HepG2 (cell line): ENCODE data around the gene LLGL2. TPM values are rescaled to one million over a fixed set of nuclear protein-coding genes. Genes with fewer than 3 reads are reported as not detected.

ENCODE experiments used
- BHLHE40 ChIP-seq: IDR thresholded peaks from 2 replicates; pipeline ENCODE4 v1.6.1; 2011; ENCODE audit warnings: low read length, improper control_type of control experiment
- ELF4 ChIP-seq: sonication (generic); formaldehyde crosslinking; IDR thresholded peaks from 2 replicates; pipeline ENCODE4 v1.5.0; 2020; ENCODE audit warnings: missing genetic modification reagents, mild to moderate bottlenecking, moderate library complexity, borderline replicate concordance
- MAFG ChIP-seq: sonication (generic); formaldehyde crosslinking; IDR thresholded peaks from 2 replicates; pipeline ENCODE4 v1.5.1; 2020; ENCODE audit warnings: mild to moderate bottlenecking, missing genetic modification reagents
- MED8 ChIP-seq: sonication (generic); formaldehyde crosslinking; IDR thresholded peaks from 2 replicates; pipeline ENCODE4 v1.8.1; 2023; ENCODE audit warnings: mild to moderate bottlenecking, missing genetic modification reagents; ENCODE audit not compliant: insufficient replicate concordance
- NFYC ChIP-seq: IDR thresholded peaks from 2 replicates; pipeline ENCODE4 v1.6.1; 2016; ENCODE audit warnings: missing genetic modification reagents, missing compliant biosample characterization
- PCBP2 ChIP-seq: fragments of 200-400 bp; formaldehyde crosslinking; optimal IDR thresholded peaks from 2 replicates; pipeline ENCODE3; 2018; ENCODE audit warnings: low read length, low read depth; ENCODE audit not compliant: poor library complexity, severe bottlenecking
- PITX1 ChIP-seq: sonication (generic); formaldehyde crosslinking; IDR thresholded peaks from 2 replicates; pipeline ENCODE4 v1.5.1; 2020; ENCODE audit warnings: mild to moderate bottlenecking, missing genetic modification reagents
- PLRG1 ChIP-seq: fragments of 450-650 bp; conservative IDR thresholded peaks from 2 replicates; pipeline ENCODE4 v1.6.1; 2016
- SMARCC2 ChIP-seq: fragments of 450-650 bp; IDR thresholded peaks from 2 replicates; pipeline ENCODE4 v1.6.1; 2017; ENCODE audit warnings: antibody characterized with exemption, mild to moderate bottlenecking
- SRSF1 ChIP-seq: fragments of 200-400 bp; formaldehyde crosslinking; optimal IDR thresholded peaks from 2 replicates; pipeline ENCODE3; 2017; ENCODE audit warnings: mild to moderate bottlenecking, low read depth, low read length, moderate library complexity
- TARDBP ChIP-seq: sonication (generic); formaldehyde crosslinking; IDR thresholded peaks from 2 replicates; pipeline ENCODE4 v1.8.0; 2022; ENCODE audit warnings: mild to moderate bottlenecking, missing genetic modification reagents
- TEAD2 ChIP-seq: sonication (generic); formaldehyde crosslinking; IDR thresholded peaks from 2 replicates; pipeline ENCODE4 v1.9.0; 2021; ENCODE audit warnings: missing genetic modification reagents
- ZNF264 ChIP-seq: sonication (generic); formaldehyde crosslinking; IDR thresholded peaks from 2 replicates; pipeline ENCODE4 v1.4.0; 2020; ENCODE audit warnings: missing genetic modification reagents
- ZNF282 ChIP-seq: fragments of 450-650 bp; IDR thresholded peaks from 2 replicates; pipeline ENCODE4 v1.6.1; 2018; ENCODE audit not compliant: partially characterized antibody
- ZNF441 ChIP-seq: sonication (generic); formaldehyde crosslinking; IDR thresholded peaks from 2 replicates; pipeline ENCODE4 v1.7.0; 2021; ENCODE audit warnings: missing genetic modification reagents, borderline replicate concordance
- ZNF530 ChIP-seq: sonication (generic); formaldehyde crosslinking; IDR thresholded peaks from 2 replicates; pipeline ENCODE4 v1.5.0; 2020; ENCODE audit warnings: low read depth, mild to moderate bottlenecking, missing genetic modification reagents
- ZNF549 ChIP-seq: sonication (generic); formaldehyde crosslinking; IDR thresholded peaks from 2 replicates; pipeline ENCODE4 v1.5.0; 2020; ENCODE audit warnings: missing genetic modification reagents
- ZNF629 ChIP-seq: sonication (generic); formaldehyde crosslinking; conservative IDR thresholded peaks from 2 replicates; pipeline ENCODE4 v1.5.0; 2020; ENCODE audit warnings: missing genetic modification reagents
- ZNF652 ChIP-seq: IDR thresholded peaks from 2 replicates; pipeline ENCODE4 v1.6.1; 2016; ENCODE audit warnings: low read depth, borderline replicate concordance
- ZNF724P ChIP-seq: sonication (generic); formaldehyde crosslinking; IDR thresholded peaks from 2 replicates; pipeline ENCODE4 v1.8.0; 2022; ENCODE audit warnings: missing genetic modification reagents, borderline replicate concordance
- polyA plus RNA-seq, 8 experiments: library from polyadenylated mRNA; depleted of rRNA in 3 of 8; stranded (reverse) in 7 of 8; unstranded in 1 of 8; fragments of >200 nt; fragmentation: Illumina TruSeq in 4 of 8; extraction: Trizol in 4 of 8; gene quantifications; 2 replicates each; pipeline versions ENCODE4 v1.2.1 to v1.2.3, GENCODE V29; 2011 to 2016; ENCODE audit warnings: low read depth in 4 of 8, missing spikeins in 1 of 8, mixed read lengths in 1 of 8; ENCODE audit not compliant: insufficient read depth in 1 of 8
- total RNA-seq, 5 experiments: library from RNA; depleted of rRNA; stranded (reverse); fragments of >200 nt; fragmentation: Illumina TruSeq; extraction: Trizol; gene quantifications; 2 replicates each; pipeline ENCODE4 v1.2.3, GENCODE V29; 2016; ENCODE audit warnings: low read depth in 1 of 5
- TF ChIP-seq, protein P1 (sequence below): sonication (generic); formaldehyde crosslinking; IDR thresholded peaks from 2 replicates; pipeline ENCODE4 v1.9.0; 2021; ENCODE audit warnings: mild to moderate bottlenecking, missing genetic modification reagents
- TF ChIP-seq, protein P2 (sequence below): sonication (generic); formaldehyde crosslinking; conservative IDR thresholded peaks from 2 replicates; pipeline ENCODE4 v1.8.0; 2022; ENCODE audit warnings: missing genetic modification reagents
- TF ChIP-seq, protein P3 (sequence below): sonication (generic); formaldehyde crosslinking; IDR thresholded peaks from 2 replicates; pipeline ENCODE4 v1.4.0; 2020; ENCODE audit warnings: mild to moderate bottlenecking, missing genetic modification reagents

Gene LLGL2
- total and polyA plus RNA-seq, 2 of the 13 experiments (the other 11 are each of a cell fraction or from before 2014, with no cell fraction given): 83.0 to 86.7 TPM

DNA sequence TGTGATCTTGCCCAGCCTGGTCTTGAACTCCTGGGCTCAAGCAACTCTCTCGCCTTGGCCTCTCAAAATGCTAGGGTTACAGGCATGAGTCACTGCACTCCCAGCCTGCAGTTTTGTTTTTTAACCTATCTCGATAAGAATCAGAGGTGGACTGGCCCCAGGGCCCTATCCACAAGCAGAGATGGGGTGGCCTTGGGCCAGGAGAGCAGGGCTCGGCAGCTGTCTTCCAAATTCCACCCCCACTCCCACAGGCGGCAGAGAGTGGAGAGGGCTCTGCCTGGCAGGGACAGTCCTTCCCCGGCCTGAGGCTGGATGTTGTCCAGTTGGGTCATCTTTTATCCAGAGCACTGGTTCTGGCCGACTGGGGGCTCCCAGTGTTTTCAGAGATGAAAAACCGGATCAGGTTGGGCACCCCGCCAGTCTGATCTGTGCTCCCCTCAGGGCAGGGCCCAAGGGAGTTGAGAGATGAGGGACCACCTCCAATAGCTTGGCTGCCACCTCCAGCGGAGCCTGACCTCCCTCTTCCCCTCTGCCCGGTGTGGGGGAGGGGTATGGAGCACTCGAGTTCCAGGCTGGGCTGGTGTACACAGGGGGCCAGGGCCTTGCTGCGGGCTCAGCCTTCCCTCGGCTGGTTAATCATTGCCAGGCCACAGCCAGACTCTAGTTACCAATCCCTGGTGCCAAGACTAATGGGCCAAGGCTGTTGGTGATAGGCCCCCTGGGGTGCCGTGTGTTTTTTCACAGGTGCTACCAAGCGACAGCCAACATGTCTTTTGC lies 31.8 kb downstream of the LLGL2 start (continued):
- TF ChIP-seq ZNF629 (CRISPR knock-in tag) (peak; percentile 94), ELF4 (no peak; the same call in 1 of the 2 replicates), ZNF652 (CRISPR knock-in tag) (peak; percentile 18; the same call in 1 of the 2 replicates), PCBP2 (no peak), ZNF530 (CRISPR knock-in tag) (no peak), PLRG1 (no peak), MAFG (CRISPR knock-in tag) (no peak), ZNF549 (no peak), ZNF282 (no peak), TEAD2 (CRISPR knock-in tag) (no peak), ZNF724P (CRISPR knock-in tag) (peak; percentile 37; the same call in 1 of the 2 replicates), PITX1 (CRISPR knock-in tag) (peak; percentile 86), ZNF264 (peak; percentile 92), NFYC (CRISPR knock-in tag) (peak; percentile 74), ZNF441 (no peak; the same call in 1 of the 2 replicates), MED8 (CRISPR knock-in tag) (no peak), BHLHE40 (no peak; the same call in 1 of the 2 replicates), TARDBP (CRISPR knock-in tag) (peak; percentile 99), SRSF1 (peak; percentile 46), SMARCC2 (no peak)
- TF ChIP-seq, protein P1, sequence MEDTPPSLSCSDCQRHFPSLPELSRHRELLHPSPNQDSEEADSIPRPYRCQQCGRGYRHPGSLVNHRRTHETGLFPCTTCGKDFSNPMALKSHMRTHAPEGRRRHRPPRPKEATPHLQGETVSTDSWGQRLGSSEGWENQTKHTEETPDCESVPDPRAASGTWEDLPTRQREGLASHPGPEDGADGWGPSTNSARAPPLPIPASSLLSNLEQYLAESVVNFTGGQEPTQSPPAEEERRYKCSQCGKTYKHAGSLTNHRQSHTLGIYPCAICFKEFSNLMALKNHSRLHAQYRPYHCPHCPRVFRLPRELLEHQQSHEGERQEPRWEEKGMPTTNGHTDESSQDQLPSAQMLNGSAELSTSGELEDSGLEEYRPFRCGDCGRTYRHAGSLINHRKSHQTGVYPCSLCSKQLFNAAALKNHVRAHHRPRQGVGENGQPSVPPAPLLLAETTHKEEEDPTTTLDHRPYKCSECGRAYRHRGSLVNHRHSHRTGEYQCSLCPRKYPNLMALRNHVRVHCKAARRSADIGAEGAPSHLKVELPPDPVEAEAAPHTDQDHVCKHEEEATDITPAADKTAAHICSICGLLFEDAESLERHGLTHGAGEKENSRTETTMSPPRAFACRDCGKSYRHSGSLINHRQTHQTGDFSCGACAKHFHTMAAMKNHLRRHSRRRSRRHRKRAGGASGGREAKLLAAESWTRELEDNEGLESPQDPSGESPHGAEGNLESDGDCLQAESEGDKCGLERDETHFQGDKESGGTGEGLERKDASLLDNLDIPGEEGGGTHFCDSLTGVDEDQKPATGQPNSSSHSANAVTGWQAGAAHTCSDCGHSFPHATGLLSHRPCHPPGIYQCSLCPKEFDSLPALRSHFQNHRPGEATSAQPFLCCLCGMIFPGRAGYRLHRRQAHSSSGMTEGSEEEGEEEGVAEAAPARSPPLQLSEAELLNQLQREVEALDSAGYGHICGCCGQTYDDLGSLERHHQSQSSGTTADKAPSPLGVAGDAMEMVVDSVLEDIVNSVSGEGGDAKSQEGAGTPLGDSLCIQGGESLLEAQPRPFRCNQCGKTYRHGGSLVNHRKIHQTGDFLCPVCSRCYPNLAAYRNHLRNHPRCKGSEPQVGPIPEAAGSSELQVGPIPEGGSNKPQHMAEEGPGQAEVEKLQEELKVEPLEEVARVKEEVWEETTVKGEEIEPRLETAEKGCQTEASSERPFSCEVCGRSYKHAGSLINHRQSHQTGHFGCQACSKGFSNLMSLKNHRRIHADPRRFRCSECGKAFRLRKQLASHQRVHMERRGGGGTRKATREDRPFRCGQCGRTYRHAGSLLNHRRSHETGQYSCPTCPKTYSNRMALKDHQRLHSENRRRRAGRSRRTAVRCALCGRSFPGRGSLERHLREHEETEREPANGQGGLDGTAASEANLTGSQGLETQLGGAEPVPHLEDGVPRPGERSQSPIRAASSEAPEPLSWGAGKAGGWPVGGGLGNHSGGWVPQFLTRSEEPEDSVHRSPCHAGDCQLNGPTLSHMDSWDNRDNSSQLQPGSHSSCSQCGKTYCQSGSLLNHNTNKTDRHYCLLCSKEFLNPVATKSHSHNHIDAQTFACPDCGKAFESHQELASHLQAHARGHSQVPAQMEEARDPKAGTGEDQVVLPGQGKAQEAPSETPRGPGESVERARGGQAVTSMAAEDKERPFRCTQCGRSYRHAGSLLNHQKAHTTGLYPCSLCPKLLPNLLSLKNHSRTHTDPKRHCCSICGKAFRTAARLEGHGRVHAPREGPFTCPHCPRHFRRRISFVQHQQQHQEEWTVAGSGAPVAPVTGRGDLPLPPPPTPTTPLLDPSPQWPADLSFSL (CRISPR knock-in tag): no peak
- TF ChIP-seq, protein P2, sequence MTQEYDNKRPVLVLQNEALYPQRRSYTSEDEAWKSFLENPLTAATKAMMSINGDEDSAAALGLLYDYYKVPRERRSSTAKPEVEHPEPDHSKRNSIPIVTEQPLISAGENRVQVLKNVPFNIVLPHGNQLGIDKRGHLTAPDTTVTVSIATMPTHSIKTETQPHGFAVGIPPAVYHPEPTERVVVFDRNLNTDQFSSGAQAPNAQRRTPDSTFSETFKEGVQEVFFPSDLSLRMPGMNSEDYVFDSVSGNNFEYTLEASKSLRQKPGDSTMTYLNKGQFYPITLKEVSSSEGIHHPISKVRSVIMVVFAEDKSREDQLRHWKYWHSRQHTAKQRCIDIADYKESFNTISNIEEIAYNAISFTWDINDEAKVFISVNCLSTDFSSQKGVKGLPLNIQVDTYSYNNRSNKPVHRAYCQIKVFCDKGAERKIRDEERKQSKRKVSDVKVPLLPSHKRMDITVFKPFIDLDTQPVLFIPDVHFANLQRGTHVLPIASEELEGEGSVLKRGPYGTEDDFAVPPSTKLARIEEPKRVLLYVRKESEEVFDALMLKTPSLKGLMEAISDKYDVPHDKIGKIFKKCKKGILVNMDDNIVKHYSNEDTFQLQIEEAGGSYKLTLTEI (CRISPR knock-in tag): no peak
- TF ChIP-seq, protein P3, sequence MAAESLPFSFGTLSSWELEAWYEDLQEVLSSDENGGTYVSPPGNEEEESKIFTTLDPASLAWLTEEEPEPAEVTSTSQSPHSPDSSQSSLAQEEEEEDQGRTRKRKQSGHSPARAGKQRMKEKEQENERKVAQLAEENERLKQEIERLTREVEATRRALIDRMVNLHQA (CRISPR knock-in tag): no peak
